ENCODE data around the gene CHADL. TPM values are rescaled to one million over a fixed set of nuclear protein-coding genes. Genes with fewer than 3 reads are reported as not detected.

CHADL gene
- total RNA-seq, 1 donor from 2014 or later = 0.20 TPM

- intact Hi-C loops (cut with micrococcal nuclease) = no loop called here
Observed at GRCh38 chr22:41230401-41230785, 10.3 kb downstream of the CHADL start.

GRCh38 chr22:41229730-41230400, 10.9 kb downstream of the CHADL start:
- intact Hi-C loops (cut with micrococcal nuclease) = no loop called here

- intact Hi-C loops (cut with micrococcal nuclease) = no loop called here
Observed at GRCh38 chr22:41229215-41229614, 11.5 kb downstream of the CHADL start.

DNA sequence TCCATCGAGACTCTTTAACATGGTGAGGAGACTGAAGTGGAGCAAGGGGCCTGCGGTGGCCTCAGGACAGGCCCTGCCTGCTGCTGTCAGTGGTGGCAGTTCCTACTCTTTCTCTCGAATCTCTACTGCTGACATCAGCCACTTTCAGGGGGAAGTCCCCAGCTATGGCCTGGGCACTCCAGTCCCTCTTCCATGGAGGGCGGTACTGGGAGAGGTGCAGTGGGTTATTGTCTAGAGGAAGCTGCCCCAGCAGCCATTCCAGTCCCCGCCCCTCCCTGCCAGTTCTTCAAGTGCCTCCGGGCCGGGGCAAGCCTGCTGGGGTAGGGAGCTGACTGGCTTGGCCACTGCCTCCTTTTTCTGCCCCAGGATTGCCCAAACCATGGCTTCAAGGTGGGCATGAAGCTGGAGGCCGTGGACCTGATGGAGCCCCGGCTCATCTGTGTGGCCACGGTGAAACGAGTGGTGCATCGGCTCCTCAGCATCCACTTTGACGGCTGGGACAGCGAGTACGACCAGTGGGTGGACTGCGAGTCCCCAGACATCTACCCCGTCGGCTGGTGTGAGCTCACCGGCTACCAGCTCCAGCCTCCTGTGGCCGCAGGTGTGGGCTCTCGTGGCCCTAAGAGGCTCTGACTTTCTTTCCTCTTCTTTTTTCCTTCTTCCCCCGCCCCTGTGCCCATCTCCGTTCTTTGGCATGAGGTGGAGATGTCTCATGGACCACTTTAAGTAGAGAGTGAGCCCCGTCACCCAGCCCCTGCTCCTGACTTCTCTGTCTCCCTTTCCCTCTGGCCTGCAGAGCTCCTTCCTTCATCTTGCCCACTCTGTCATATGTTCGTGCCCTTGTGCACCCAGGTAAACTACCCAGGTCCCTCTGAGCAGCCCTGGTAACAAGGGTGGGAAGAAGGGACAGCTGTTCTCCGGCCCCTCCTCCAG, 13.7 kb downstream of the CHADL start:
- intact Hi-C loops (cut with micrococcal nuclease) = no loop called here

DNA sequence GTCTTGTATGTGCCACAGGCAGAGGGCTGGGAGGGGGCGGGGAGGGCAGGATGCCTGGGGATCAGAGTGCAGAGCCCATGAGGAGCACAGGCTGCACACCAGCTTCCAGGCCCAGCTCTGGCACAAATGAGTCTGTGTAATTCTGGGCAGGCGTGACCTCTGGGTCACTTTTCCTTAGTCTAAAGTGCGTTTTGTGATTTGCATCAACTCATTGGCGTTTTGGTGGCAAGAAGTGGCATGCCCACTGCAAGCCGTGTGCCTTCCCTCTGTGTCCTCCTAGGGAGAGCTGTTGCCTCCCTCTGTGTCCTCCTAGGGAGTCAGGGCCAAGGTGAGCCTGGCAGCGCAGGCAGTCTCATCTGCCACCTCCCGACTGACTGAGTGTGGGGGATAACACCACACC, 17.2 kb downstream of the CHADL start:
- intact Hi-C loops (cut with micrococcal nuclease) = no loop called here

DNA sequence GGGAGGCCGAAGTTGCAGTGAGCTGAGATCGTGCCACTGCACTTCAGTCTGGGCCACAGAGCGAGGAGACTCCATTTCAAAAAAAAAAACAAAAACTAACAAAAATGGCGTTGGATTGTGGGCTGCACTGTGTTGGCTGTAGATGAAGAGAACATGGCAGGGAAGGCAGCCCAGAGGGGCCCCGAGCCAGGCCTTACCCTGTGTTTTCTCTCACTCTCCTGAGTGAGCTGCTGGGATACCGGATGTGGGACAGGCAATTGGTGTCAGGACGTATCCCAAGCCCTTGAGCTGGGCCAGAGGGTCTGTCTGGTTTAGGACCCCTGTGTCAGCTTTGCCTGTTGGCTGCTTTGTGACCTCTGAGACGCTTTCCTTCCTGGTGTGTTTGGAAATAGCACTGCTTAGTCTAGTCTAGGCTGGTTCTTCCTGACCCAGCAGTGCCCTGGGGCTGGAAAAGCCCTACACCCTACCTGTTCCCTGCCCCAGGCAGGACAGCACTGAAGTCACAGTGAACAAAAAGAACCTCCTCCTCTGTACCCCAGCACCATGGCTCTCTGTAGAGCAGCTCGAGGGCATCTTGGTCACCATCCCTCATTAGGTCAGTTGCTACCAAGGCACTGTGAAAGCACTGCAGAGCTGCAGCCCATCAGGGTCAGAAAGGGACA, 17.8 kb downstream of the CHADL start:
- intact Hi-C loops (cut with micrococcal nuclease) = no loop called here

DNA sequence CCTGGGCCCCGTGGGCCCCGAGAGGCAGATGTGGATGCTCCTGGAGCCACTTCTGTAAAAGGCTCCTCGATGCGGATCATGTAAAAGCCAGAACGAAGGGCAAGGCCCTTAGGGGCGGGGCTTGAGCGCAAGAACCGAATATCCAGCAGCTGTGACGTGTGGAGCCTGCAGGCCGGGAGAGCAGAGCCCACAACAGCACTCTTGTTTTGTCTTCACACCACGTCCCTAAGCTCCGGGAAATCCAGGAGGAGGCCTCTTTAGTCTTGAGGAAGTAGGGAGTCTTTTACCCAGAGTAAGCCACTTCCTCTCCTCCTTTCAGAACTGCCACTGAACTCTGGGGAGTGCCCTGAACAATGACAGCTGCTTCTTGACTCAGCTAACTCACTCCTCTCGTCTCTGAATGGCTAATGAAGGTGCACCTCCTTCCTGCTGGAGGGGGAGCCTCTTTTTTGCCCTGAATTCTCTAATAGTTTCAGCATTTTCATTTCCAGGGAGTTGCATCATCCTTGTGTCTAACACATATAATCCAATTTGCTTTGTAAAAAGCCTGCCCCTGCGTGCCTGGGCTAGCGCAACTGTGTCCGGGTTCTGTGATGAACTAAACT, 23.1 kb downstream of the CHADL start:
- intact Hi-C loops (cut with micrococcal nuclease) = loop anchor here (1.0 to 2.0 kb wide), 2 partner anchors 12 to 19 kb away; partner anchors contain the start of gene L3MBTL2

GRCh38 chr22:41216984-41217383, 23.7 kb downstream of the CHADL start:
- intact Hi-C loops (cut with micrococcal nuclease) = loop anchor here (1.0 to 2.0 kb wide), 2 partner anchors 12 to 18 kb away; partner anchors contain the start of gene L3MBTL2

GRCh38 chr22:41215926-41216325, 24.8 kb downstream of the CHADL start:
- intact Hi-C loops (cut with micrococcal nuclease) = loop anchor here (2.0 kb wide), 1 partner anchor 17 kb away; no protein-coding TSS in a partner anchor

- intact Hi-C loops (cut with micrococcal nuclease) = no loop called here
Observed at GRCh38 chr22:41215409-41215808, 25.3 kb downstream of the CHADL start.

- intact Hi-C loops (cut with micrococcal nuclease) = loop anchor here (5.0 kb wide), 1 partner anchor 284 kb away; no protein-coding TSS in a partner anchor
Observed at GRCh38 chr22:41206719-41207118, 34.0 kb downstream of the CHADL start.

DNA sequence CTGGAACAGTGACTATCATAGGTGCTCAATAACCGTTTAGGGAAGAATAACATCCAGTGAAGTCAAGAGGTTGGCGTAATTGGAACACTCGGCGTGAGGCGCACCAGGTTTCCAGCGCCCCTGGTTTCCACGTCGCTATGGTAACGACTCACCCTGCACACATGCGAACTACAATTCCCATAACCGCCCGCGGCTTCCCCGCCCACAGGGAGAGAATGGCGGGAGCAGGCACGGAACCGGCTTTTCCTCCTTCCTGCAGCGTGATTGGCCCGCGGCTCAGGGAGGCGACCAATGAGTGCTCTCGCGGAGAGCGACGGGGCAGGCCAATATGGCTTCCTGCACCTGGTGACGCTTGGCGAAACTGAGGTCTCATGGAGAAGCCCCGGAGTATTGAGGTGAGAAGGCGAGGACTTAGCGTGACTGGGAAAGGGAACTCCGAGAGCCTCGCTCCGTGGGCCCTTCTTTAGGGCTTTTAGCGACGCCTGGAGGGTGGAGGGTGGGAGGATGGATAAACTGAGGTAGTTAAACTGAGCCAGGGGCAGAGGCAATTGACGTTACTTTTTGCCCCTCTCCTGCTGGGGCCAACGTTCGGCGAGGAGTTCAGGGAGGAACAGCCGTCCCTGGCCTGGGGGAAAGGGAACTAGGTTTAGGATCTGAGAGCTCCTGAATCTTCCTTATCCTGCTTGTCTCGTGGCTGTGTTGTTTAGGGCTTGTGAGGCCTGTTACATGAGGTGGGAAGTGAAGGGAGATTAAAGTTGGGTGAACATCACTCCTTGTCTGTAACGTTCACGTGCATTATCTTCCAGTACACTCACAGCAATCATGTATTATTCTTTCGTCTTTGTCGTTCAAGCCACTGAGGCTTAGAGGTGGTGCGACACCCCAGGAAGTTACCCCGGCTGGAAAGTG, 35.5 kb downstream of the CHADL start, which contains the start of gene L3MBTL2:
TSS of gene L3MBTL2 (plus strand) at position 321 of the 909 bp plus-strand sequence. CDS start at position 372, 51 bp downstream.
- intact Hi-C loops (cut with micrococcal nuclease) = loop anchor here (1.0 to 5.0 kb wide), 4 partner anchors 8 to 283 kb away; no protein-coding TSS in a partner anchor

- intact Hi-C loops (cut with micrococcal nuclease) = loop anchor here (2.0 kb wide), 1 partner anchor 113 kb away; no protein-coding TSS in a partner anchor
Observed at GRCh38 chr22:41204066-41204465, 36.7 kb downstream of the CHADL start.

- intact Hi-C loops (cut with micrococcal nuclease) = no loop called here
Observed at GRCh38 chr22:41203118-41203517, 37.6 kb downstream of the CHADL start.

- intact Hi-C loops (cut with micrococcal nuclease) = no loop called here
Observed at GRCh38 chr22:41201141-41201540, 39.6 kb downstream of the CHADL start.

DNA sequence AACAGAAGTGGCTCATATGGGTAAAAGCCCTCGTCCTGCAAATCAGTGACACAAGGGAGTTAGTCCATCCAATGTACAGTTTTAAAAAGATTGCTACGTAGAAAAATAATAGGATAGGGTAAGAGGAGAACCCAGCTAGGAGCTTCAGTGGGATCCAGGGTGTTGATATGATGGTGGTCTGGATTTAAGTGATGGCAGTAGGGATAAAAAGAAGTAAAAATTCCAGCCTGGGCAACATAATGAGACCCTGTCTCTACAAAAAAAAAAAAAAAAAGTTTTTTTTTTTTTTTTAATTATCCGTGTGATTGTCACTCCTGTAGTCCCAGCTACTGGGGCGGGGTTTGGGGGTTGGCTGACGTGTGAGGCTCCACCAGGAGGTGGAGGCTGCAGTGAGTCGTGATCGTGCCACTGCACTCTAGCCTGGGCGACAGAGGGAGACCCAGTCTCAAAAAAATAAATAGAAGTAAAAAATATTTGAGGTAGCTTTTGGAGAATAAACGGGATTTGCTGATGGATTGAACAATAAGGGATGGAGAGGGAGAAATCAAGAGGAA, 42.6 kb downstream of the CHADL start:
- intact Hi-C loops (cut with micrococcal nuclease) = loop anchor here (2.0 kb wide), 1 partner anchor 19 kb away; no protein-coding TSS in a partner anchor

- intact Hi-C loops (cut with micrococcal nuclease) = loop anchor here (1.0 to 2.0 kb wide), 4 partner anchors 8 to 341 kb away; partner anchors contain the start of genes L3MBTL2 and ST13
Observed at GRCh38 chr22:41197038-41197972, 43.4 kb downstream of the CHADL start.

DNA sequence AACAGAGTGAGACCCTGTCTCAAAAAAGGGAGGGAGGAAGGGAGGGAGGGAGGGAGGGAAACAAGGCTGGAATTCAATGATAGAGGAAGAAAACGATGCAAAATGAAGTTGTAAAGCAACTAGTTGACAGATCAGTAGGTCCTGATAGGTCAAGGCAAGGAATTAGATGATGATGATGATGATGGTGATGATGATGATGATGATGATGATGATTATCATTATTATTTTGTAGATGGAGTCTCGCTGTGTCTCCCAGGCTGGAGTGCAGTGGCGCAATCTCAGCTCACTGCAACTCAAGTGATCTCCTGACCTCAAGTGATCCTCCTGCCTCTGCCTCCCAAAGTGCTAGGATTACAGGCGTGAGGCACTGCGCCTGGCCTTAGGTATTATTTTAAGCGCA, 46.9 kb downstream of the CHADL start:
- intact Hi-C loops (cut with micrococcal nuclease) = no loop called here

All from T-helper 2 cell treated with Interferon-gamma antibody and Interleukin-4, amounts not matched to agents 100 ng/mL and 5 ng/mL, for 36 hours (primary cell).